Astrocyte of the cerebellum (primary cell): Measurements from ENCODE around the gene RAD51B.

Source experiments
- DNase-seq: peaks from one replicate; pipeline ENCODE4 v3.0.0-alpha.2; 2011; ENCODE audit warnings: low read depth
- H3K4me3 ChIP-seq: 2 replicates; pipeline ENCODE4 v1.5.1; 2011; ENCODE audit warnings: mild to moderate bottlenecking, low read depth, low read length, moderate library complexity
- CTCF ChIP-seq: IDR thresholded peaks from 2 replicates; pipeline ENCODE4 v1.5.1; 2012; ENCODE audit warnings: low read length, low read depth, moderate library complexity, mild to moderate bottlenecking; ENCODE audit errors: missing control alignments
- in situ Hi-C: cut with HindIII; loops from 2 replicates; pipeline ENCODE4 v1.10.0; 2017; ENCODE audit warnings: low sequenced_read_pairs

The RAD51B gene

GRCh38 chr14:68167383-68168087, 348.0 kb downstream of the RAD51B start:
- no peak overlapping the region for H3K4me3 ChIP-seq
- in situ Hi-C loops = no loop called here
- DNase-seq = no peak
- TF ChIP-seq CTCF = no peak

GRCh38 chr14:68168460-68169109, 349.0 kb downstream of the RAD51B start:
- no peak for TF ChIP-seq CTCF
- no peak for DNase-seq
- in situ Hi-C loops = no loop called here
- no peak overlapping the region for H3K4me3 ChIP-seq

GRCh38 chr14:68172216-68172615, 352.6 kb downstream of the RAD51B start:
- no peak overlapping the region for H3K4me3 ChIP-seq
- DNase-seq = no peak
- TF ChIP-seq CTCF = no peak
- in situ Hi-C loops = no loop called here

- H3K4me3 ChIP-seq = no peak overlapping the region
- in situ Hi-C loops = no loop called here
- no peak for DNase-seq
- TF ChIP-seq CTCF = no peak
These were observed 353.0 kb downstream of the RAD51B start for GRCh38 chr14:68172627-68173026.

- in situ Hi-C loops = no loop called here
- TF ChIP-seq CTCF = no peak
- no peak overlapping the region for H3K4me3 ChIP-seq
- DNase-seq = no peak
These were observed 353.8 kb downstream of the RAD51B start for GRCh38 chr14:68173227-68173972.

- no peak overlapping the region for H3K4me3 ChIP-seq
- TF ChIP-seq CTCF = no peak
- in situ Hi-C loops = no loop called here
- DNase-seq = no peak
These were observed 354.9 kb downstream of the RAD51B start for GRCh38 chr14:68174446-68174845.
